Measurements from ENCODE around the gene SYF2.
"Not testable (repeated sequence)": the region's sequence is repeated elsewhere in the genome, so short reads cannot be mapped to it uniquely, and the experiment has no call there.

Gene SYF2

GRCh38 chr1:25232027-25232865 lies at the start of gene SYF2:
TSS of gene SYF2 (minus strand) at chr1:25232502. CDS start at chr1:25232467, 35 bp downstream.
- peak; percentile 90 for DNase-seq (ENCODE audit: low spot score)

DNA sequence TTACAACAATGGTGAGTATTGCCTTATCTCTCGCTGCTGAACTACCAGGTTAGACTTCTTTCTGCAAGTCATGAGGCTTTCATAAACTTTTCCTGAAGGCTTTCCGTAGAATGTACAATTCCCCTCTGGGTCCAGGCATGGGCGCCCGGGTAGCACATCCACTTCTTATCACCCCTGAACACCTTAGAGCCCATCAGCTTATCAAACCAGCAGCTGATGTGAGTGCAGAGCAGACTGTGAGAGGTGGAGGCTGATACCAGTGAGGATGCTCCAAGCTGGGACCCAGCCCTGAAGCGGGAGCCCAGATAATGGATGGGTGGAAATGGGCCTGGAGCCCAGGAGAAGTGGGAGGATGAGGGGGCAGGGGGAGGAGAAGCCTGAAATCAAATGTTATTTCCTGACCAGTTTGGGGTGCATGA lies 47.4 kb upstream of the SYF2 start:
- DNase-seq (ENCODE audit: low spot score): not testable (repeated sequence)

- DNase-seq (ENCODE audit: low spot score): not testable (repeated sequence)
Observed at GRCh38 chr1:25278790-25279189, 46.5 kb upstream of the SYF2 start.

GRCh38 chr1:25278358-25278757 lies 46.1 kb upstream of the SYF2 start:
- DNase-seq (ENCODE audit: low spot score): not testable (repeated sequence)

DNA sequence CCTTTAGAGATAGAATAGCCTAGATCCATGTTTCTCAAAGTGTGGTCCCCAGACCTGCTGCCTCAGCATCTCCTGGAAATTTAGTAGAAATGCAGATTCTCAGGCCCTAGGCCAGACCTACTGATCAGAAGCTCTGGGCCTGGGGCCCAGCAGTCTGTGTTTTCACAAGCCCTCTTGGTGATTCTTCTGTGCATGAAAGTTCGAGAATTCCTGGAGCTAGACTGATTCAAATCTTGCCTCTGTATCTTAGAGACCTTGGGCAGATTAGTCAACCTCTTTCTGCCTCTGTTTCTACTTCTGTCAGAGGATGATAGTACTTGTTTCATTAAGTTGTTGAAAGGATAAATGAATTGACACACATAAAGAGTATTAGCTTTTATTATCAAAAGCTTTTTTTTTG lies 45.0 kb upstream of the SYF2 start:
- DNase-seq (ENCODE audit: low spot score): not testable (repeated sequence)

GRCh38 chr1:25275648-25276047 lies 43.3 kb upstream of the SYF2 start:
- DNase-seq (ENCODE audit: low spot score): not testable (repeated sequence)

DNA sequence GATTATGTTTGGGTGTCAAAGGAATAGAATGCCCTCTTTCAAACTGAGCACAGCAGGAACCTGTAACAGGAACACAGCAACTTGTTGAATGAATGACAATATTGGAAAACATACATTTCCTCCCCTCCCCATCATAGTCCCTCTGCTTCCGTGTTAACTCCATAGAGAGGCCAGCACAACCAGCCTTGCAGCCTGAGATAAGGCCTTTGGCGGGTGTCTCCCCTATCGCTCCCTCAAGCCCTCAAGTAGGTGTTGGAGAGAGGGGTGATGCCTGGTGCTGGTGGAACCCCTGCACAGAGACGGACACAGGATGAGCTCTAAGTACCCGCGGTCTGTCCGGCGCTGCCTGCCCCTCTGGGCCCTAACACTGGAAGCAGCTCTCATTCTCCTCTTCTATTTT lies 39.9 kb upstream of the SYF2 start, which contains the start of gene RHD:
TSS of gene RHD (plus strand) at position 272 of the 400 bp plus-strand sequence. CDS start at position 311, 39 bp downstream.
- not testable (repeated sequence) for DNase-seq (ENCODE audit: low spot score)

DNA sequence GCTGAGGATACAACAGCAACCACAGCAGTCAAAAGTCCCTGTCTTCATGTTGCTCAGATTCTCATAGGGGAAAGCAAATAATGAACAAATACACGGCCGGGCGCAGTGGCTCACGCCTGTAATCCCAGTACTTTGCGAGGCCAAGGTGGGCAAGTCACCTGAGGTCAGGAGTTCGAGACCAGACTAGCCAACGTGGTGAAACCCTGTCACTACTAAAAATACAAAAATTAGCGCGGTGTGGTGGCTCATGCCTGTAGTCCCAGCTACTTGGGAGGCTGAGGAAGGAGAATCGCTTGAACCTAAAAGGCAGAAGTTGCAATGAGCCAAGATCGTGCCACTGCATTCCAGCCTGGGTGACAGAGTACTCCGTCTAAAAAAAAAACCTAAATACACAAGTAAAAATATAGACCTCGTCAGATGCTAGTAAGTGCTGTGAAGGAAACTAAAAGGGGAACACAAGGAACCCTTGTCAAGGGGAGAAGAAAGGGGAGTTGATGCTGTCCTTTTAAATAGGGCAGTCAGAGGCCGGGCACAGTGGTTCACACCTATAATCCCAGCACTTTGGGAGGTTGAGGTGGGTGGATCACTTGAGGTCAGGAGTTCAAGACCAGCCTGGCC lies 36.0 kb upstream of the SYF2 start:
- not testable (repeated sequence) for DNase-seq (ENCODE audit: low spot score)

DNA sequence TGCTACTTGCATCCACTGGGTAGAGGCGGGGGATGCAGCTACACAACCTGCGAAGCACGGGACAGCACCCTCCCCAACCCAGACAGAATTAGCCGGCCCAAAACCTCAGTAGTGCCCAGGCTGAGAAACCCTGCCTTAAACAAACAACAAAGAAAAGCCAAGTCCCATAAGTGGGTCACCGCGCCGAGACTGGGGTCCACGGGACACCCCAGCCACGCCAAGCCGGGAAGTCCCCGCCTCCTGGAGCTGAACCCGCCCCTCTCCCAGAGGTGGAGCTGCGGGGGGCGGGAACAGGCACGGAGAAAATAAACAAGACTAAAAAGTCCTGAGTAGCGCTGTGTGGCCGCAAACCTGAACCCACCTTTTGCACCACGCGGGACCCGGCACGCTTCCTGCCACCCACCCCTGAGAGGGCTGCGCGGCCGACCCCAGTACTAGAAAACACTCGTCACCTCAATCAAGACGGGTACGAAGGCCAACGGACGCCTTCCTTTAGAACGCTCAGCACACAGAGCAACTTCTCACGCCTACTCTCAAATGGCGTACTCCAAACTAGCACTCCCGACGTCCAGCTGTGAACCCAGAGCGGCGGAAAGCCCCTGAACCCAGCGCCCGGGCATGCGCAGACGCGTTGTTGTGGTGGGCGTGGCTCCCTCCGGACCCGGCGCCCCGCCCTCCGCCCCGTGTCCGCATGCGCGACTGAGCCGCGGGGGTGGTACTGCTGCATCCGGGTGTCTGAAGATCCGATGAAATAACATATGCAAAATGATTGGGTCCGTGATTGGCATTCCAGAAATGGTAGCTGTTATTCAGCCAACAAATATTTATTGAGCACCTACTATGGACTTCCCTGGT lies 35.2 kb upstream of the SYF2 start:
- DNase-seq (ENCODE audit: low spot score): peak; percentile 70

DNA sequence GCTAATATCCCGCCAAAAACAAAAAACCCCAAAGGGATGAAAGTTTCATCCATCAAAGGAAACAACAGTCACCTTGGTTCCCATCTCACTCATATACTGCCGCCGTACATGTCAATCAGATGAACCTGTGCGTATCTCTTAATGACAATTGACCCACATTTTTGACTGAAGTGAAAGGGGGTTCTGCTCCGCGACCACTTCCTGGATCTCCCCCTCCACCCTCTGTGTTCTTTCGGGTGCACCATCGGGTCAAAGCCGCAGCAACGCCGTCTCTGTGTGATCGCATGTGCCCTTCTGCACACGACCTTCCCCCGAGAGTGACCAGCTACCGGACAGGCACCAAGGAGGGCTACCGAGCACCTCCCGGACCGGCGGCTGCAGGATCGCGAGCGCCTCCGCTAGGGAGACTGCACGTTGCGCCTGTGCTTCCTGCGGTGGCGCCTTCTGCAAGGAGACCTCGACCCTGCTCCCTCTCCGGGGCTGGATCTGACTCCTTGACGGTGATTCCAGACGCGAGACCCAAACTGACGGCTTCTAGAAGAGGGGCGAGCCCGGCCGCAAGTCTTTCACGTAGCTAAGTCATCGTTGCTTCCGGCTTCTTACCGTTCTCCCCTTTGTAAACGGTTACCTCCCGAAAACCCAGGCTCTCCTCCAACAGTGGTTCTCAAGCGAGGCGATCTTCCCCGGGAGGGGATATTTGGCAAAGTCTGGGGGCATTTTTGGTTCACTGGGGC lies 34.4 kb upstream of the SYF2 start:
- DNase-seq (ENCODE audit: low spot score): not testable (repeated sequence)

DNA sequence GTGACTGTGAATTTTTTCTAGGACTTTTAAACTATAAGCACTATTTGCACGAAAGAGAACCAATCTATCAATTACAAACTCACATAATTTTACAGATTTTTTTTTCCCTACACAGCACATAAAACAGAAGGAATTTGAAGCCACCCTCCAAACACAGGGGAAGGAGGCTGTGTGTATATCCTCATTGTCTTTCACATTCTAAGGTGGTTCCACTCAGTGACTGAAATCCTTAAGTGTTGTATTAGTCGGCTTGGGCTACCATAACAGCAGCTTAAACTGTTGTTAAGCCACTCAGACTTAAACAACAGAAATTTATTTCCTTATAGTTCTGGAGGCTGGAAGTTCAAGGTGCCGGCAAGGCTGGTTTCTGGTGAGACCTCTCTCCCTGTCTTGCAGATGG lies 28.0 kb upstream of the SYF2 start:
- not testable (repeated sequence) for DNase-seq (ENCODE audit: low spot score)

- not testable (repeated sequence) for DNase-seq (ENCODE audit: low spot score)
Observed at GRCh38 chr1:25259813-25260212, 27.5 kb upstream of the SYF2 start.

DNA sequence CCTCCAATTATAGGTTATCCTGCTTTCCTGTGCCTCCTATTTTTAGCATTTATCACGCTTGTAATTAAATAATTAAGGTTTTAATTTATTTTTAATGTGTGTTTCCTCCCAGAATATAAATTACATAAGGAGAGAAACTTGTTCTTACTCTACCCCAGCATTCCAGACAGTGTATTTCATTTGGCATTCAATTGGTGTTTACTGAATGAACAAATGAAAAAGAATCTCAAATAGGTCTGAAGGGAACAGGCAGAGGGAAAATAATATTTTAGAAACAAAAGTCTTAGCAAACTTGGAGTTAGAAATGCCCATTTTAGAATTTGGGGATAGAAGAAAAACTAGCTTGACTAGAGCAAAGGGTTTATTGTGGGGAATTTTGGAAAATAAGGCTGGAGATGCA lies 24.9 kb upstream of the SYF2 start:
- DNase-seq (ENCODE audit: low spot score): no peak

DNA sequence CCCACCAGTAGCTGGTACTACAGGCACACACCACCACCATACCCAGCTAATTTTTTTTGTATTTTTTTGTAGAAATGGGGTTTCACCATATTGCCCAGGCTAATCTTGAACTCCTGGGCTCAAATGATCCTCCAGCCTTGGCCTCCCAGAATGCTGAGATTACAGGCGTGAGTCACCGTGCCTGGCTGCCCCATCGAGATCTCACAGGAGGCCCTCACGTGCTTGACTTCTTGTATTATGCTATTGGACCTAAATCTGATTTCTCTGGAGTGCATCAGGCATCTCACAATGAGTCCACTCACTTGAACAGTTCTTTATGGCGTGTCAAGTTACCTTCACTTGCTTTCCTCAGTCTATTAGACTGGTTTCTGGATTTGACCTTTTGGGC lies 24.3 kb upstream of the SYF2 start:
- no peak for DNase-seq (ENCODE audit: low spot score)

DNA sequence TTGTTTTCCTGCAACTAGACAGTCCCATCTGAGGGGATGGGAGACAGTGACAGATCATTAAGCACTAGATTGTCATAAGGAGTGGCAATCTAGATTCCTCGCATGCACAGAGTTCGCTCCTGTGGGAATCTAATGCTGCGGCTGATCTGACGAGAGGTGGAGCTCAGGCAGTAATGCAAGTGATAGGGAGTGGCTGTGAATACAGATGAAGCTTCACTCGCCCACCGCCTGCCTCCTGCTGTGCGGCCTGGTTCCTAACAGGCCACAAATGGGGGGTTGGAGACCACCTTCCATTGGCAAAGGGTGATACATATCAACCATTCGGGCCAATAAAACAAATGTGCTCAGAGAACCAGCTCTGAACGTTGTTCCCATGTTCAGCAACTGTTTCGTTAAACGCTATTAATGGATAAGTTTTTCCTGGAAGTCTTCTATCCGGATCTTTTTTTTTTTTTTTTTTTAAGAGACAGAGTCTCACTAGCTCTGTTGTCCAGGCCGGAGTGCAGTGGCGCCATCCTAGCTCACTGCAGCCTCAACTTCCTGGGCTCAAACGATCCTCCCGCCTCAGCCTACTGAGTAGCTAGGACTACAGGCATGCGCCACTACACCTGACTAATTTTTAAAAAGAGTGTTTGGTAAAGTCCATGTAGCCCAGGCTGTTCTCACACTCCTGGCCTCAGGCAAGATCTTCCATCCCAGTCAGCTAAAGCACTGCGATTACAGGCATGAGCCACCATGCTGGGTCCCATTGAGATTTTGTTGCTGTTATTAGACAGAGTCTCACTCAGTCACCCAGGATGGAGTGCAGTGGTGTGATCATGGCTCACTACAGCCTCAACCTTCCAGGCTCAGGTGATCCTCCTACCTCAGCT lies 23.6 kb upstream of the SYF2 start:
- DNase-seq (ENCODE audit: low spot score): no peak

DNA sequence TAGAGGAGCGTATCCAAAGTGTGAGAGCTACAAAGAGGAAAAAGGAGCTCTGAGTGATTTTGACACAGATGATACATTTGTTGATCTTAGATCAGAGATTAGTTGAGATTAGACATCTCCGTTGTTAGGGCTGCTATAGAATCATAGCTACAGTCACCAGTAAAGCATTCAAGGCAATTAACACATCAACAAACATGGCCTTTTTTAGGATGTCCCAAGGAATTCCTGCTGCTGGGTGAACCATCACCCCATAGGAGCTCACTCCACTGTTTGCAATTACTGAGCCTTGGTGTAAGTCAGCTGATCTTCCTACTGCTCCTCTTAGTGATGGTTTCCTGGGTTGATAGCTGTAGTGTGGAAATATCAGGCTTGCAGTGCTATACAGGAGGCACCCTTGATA lies 21.6 kb upstream of the SYF2 start:
- no peak for DNase-seq (ENCODE audit: low spot score)

DNA sequence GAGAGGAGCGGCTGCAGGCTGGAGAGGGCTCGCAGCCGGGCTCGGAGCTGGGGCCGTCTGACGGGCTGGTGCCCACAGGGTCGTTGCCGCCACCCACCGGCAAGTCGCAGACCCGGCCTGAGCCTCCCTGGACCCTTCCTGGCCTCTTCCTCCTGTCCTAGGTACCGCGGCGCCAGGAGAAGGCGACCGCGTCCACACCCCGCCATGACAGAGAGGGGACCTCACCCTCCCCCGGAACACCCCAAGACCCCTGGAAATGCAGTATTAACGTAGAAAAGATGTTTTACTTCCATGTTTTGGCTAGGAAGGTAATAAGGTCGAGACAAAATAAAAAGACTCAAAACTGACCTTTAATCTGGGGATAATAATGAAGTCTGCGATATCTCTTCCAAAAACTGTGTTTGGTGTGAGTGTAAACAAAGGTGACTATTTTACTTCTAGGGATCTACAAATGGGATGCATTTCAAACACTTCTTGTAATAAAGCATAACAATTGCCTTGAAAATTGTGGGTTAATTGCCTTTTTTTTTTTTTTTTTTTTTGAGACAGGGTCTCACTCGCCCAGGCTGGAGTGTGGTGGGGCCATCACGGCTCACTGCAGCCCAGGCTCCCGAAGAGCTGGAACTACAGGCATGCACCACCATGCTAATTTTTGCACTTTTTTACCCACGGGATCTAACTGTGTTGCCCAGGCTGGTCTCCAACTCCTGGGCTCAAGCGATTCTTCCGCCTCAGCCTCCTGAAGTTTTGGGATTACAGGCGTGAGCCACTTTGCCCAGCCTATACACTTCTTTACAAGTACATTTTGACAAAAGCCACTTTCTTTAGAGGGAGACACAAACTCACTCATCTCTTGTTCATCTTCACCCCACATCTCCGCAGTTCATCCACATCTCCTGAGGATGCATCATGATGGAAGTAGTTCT lies 15.8 kb upstream of the SYF2 start:
- DNase-seq (ENCODE audit: low spot score): no peak

DNA sequence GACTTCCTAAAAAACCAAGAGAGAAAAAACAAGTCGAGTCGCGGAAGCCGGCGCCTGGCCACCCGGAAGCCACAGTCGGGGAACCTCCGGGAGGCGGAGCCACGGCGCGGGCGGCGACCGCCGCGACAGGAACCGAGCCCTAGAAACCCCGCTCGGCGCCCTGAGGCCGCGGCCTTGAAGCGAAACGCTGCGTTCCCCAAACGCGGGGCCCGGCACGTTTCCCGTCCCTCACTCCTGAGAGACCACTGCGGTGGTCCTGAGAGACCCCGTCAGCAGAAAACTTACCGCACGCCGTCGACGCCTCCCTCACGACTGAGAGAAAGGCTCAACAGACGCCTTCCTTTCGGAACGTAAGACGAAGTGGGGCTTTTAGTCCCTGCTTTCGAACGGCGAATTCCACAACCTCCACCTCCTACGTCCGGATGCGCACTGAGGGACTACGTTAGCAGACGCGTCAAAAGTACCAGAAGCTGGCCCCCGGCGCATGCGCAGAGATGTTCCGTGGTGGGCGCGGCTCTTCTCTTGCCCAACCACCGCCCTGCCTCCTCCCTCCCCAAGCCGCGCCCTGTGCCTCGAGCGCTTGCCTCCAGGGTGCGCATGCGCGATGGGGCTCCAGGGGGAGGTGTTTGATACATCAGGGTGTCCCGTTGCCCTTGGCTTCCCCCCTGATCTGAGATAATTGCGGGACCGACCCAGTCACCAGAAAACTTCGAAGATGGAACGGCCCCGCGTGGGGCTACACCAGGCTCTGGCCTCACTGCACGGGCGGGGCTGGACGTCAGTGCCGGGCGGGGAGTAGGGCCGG lies 14.9 kb upstream of the SYF2 start, which contains the start of gene RSRP1:
TSS of gene RSRP1 (minus strand) at position 431 of the 805 bp plus-strand sequence. CDS start 491 bp downstream, outside the sequence.
- peak; percentile 99 for DNase-seq (ENCODE audit: low spot score)

Data from ecto neural progenitor cell (in vitro differentiated cells).